Tibial nerve (tissue), 4 donors: ENCODE data around the gene CARD10. TPM values are rescaled to one million over a fixed set of nuclear protein-coding genes. Genes with fewer than 3 reads are reported as not detected.

Source experiments
- DNase-seq, 2 donors: peaks; one replicate each; pipeline ENCODE4 v3.0.0-alpha.2; 2019; ENCODE audit warnings: low spot score in 2 of 2
- H3K27ac ChIP-seq, 4 donors: fragments of 200-600 bp; sonication (generic) in 3 of 4; one replicate each; pipeline ENCODE4 v1.5.1; 2017 to 2019; ENCODE audit warnings: mild to moderate bottlenecking in 1 of 4
- H3K27me3 ChIP-seq, 2 donors: fragments of 200-600 bp; sonication (generic) in 1 of 2; one replicate each; pipeline versions ENCODE4 v1.5.1 to v1.6.0; 2017 to 2019
- H3K36me3 ChIP-seq, 3 donors: fragments of 200-600 bp; sonication (generic); one replicate each; pipeline ENCODE4 v1.5.1; 2018 to 2019
- H3K4me1 ChIP-seq, 4 donors: fragments of 200-600 bp; sonication (generic) in 3 of 4; one replicate each; pipeline ENCODE4 v1.5.1; 2017 to 2019
- H3K4me3 ChIP-seq, 4 donors: fragments of 200-600 bp; sonication (generic) in 3 of 4; one replicate each; pipeline ENCODE4 v1.5.1; 2017 to 2019; ENCODE audit warnings: mild to moderate bottlenecking in 1 of 4, moderate library complexity in 1 of 4
- H3K9me3 ChIP-seq, 4 donors: fragments of 200-600 bp; sonication (generic) in 3 of 4; one replicate each; pipeline ENCODE4 v1.5.1; 2017 to 2019
- CTCF ChIP-seq, 5 experiments: fragments of 200-600 bp in 3 of 5; fragments of 450-650 bp in 2 of 5; sonication (generic) in 3 of 5; IDR thresholded peaks; one replicate each; pipeline ENCODE4 v1.5.1; 2016 to 2019; ENCODE audit warnings: antibody characterized with exemption in 5 of 5, mild to moderate bottlenecking in 3 of 5, moderate library complexity in 2 of 5
- EP300 ChIP-seq, 2 donors: sonication (generic); formaldehyde crosslinking; IDR thresholded peaks; one replicate each; pipeline ENCODE4 v1.6.1; 2017; ENCODE audit warnings: antibody characterized with exemption in 2 of 2, mild to moderate bottlenecking in 1 of 2
- POLR2A ChIP-seq, 2 donors: fragments of 450-650 bp; IDR thresholded peaks; one replicate each; pipeline ENCODE4 v1.6.1; 2017; ENCODE audit warnings: antibody characterized with exemption in 2 of 2, mild to moderate bottlenecking in 2 of 2, moderate library complexity in 2 of 2
- WGBS, 2 donors: methylation state at CpG; one replicate each; pipeline ENCODE4 v1.1.5; 2018; 5-methylcytosine and 5-hydroxymethylcytosine counted together
- total RNA-seq, 4 donors: library from RNA; depleted of rRNA; stranded (reverse); fragments of >200 nt; gene quantifications; one replicate each; pipeline ENCODE4 v1.1.0, GENCODE V29; 2016

Gene CARD10
- total RNA-seq, 4 donors from 2014 or later, result 12.5 to 21.6 (median 17.0) TPM

GRCh38 chr22:37515901-37516300, 3.3 kb downstream of the CARD10 start:
- Histone ChIP-seq H3K27ac (peak overlapping the region in 2 of 4 donors; percentile 28 to 85), H3K4me1 (peaks cover 3 to 65% (median 29%) of the 10 kb centered on the region in 4 donors), H3K36me3 (peaks cover 0 to 21% (median 0%) of the 10 kb centered on the region in 3 donors), H3K4me3 (no peak overlapping the region), H3K9me3 (no peaks in the 10 kb centered on the region), H3K27me3 (peaks cover 0 to 9% of the 10 kb centered on the region in 2 donors)
- no peak for DNase-seq
- no peak for TF ChIP-seq CTCF (IDR thresholded peaks at IDR 0.05)
- no peak for TF ChIP-seq EP300 (IDR thresholded peaks at IDR 0.05)
- TF ChIP-seq POLR2A (IDR thresholded peaks at IDR 0.05), result no peak
- 74 to 88% methylated on average over 19 to 21 of the region's 23 CpGs for WGBS, 2 donors

- no peaks in the 10 kb centered on the region for H3K9me3 ChIP-seq
- peak overlapping the region in 3 of 4 donors; percentile 68 to 86 (median 85) for H3K27ac ChIP-seq
- no peak for TF ChIP-seq POLR2A (IDR thresholded peaks at IDR 0.05)
- TF ChIP-seq CTCF (IDR thresholded peaks at IDR 0.05), result no peak
- peak in 1 of 2 donors; percentile 16 for TF ChIP-seq EP300 (IDR thresholded peaks at IDR 0.05)
- 75 to 91% methylated on average over 6 to 15 of the region's 15 CpGs for WGBS, 2 donors
- peaks cover 3 to 64% (median 28%) of the 10 kb centered on the region in 4 donors for H3K4me1 ChIP-seq
- H3K4me3 ChIP-seq, result no peak overlapping the region
- H3K36me3 ChIP-seq, result peaks cover 0 to 21% (median 0%) of the 10 kb centered on the region in 3 donors
- no peak for DNase-seq
- peaks cover 0 to 4% of the 10 kb centered on the region in 2 donors for H3K27me3 ChIP-seq
Observed at GRCh38 chr22:37514526-37515051, 4.6 kb downstream of the CARD10 start.

- Histone ChIP-seq H3K36me3 (peaks cover 0 to 38% (median 0%) of the 10 kb centered on the region in 3 donors), H3K4me1 (peaks cover 3 to 67% (median 36%) of the 10 kb centered on the region in 4 donors), H3K27ac (peak overlapping the region; percentile 49 to 86 (median 76)), H3K9me3 (no peaks in the 10 kb centered on the region), H3K27me3 (no peaks in the 10 kb centered on the region), H3K4me3 (no peak overlapping the region)
- DNase-seq, result no peak
- 64 to 69% methylated on average over 6 of the region's 6 CpGs for WGBS, 2 donors
- TF ChIP-seq EP300 (IDR thresholded peaks at IDR 0.05) (no peak), POLR2A (IDR thresholded peaks at IDR 0.05) (no peak), CTCF (IDR thresholded peaks at IDR 0.05) (no peak)
Observed at GRCh38 chr22:37511395-37512104, 7.7 kb downstream of the CARD10 start.

GRCh38 chr22:37510091-37510490, 9.1 kb downstream of the CARD10 start:
- no peak for DNase-seq
- peaks cover 0 to 42% (median 0%) of the 10 kb centered on the region in 3 donors for H3K36me3 ChIP-seq
- no peak for TF ChIP-seq EP300 (IDR thresholded peaks at IDR 0.05)
- no peaks in the 10 kb centered on the region for H3K27me3 ChIP-seq
- 40 to 53% methylated on average over 9 to 10 of the region's 10 CpGs for WGBS, 2 donors
- H3K27ac ChIP-seq, result peak overlapping the region; percentile 33 to 86 (median 68)
- H3K4me3 ChIP-seq, result no peak overlapping the region
- H3K9me3 ChIP-seq, result no peaks in the 10 kb centered on the region
- peaks cover 3 to 67% (median 36%) of the 10 kb centered on the region in 4 donors for H3K4me1 ChIP-seq

- Histone ChIP-seq H3K36me3 (peaks cover 0 to 42% (median 0%) of the 10 kb centered on the region in 3 donors), H3K4me3 (no peak overlapping the region), H3K27me3 (no peaks in the 10 kb centered on the region), H3K27ac (peak overlapping the region; percentile 38 to 85 (median 70)), H3K4me1 (peaks cover 3 to 60% (median 36%) of the 10 kb centered on the region in 4 donors), H3K9me3 (no peaks in the 10 kb centered on the region)
- TF ChIP-seq EP300 (IDR thresholded peaks at IDR 0.05) (no peak), POLR2A (IDR thresholded peaks at IDR 0.05) (no peak), CTCF (IDR thresholded peaks at IDR 0.05) (no peak)
- DNase-seq, result no peak
- WGBS, 2 donors, result 69 to 80% methylated on average over 4 to 9 of the region's 10 CpGs
Observed at GRCh38 chr22:37509059-37509860, 10.0 kb downstream of the CARD10 start.
